HepG2 (cell line): ENCODE data around the gene TRMT1. TPM values are rescaled to one million over a fixed set of nuclear protein-coding genes. Genes with fewer than 3 reads are reported as not detected.

ENCODE experiments used
- ADNP ChIP-seq: sonication (generic); formaldehyde crosslinking; IDR thresholded peaks from 2 replicates; pipeline ENCODE4 v1.4.0; 2020; ENCODE audit warnings: missing genetic modification reagents
- ARHGAP35 ChIP-seq: sonication (generic); formaldehyde crosslinking; IDR thresholded peaks from 2 replicates; pipeline ENCODE4 v1.9.0; 2022; ENCODE audit warnings: mild to moderate bottlenecking, inconsistent platforms, moderate library complexity, missing genetic modification reagents, borderline replicate concordance
- ATF7 ChIP-seq, 2 experiments: fragments of 450-650 bp in 1 of 2; sonication (generic) in 1 of 2; formaldehyde crosslinking in 1 of 2; IDR thresholded peaks; 2 replicates each; pipeline versions ENCODE4 v1.4.0 to v1.6.1; 2016 to 2020; ENCODE audit warnings: antibody characterized with exemption in 1 of 2, mild to moderate bottlenecking in 1 of 2, missing genetic modification reagents in 1 of 2
- CREB3 ChIP-seq: sonication (generic); formaldehyde crosslinking; IDR thresholded peaks from 2 replicates; pipeline ENCODE4 v1.5.0; 2020; ENCODE audit warnings: missing genetic modification reagents
- DNMT3B ChIP-seq: conservative IDR thresholded peaks from 2 replicates; pipeline ENCODE4 v1.6.1; 2016; ENCODE audit warnings: missing biosample characterization, control low read depth
- FOXO1 ChIP-seq: sonication (generic); formaldehyde crosslinking; IDR thresholded peaks from 2 replicates; pipeline ENCODE4 v1.4.0; 2020; ENCODE audit warnings: missing genetic modification reagents
- HDAC2 ChIP-seq: sonication (generic); formaldehyde crosslinking; IDR thresholded peaks from 2 replicates; pipeline ENCODE4 v1.4.0; 2020; ENCODE audit warnings: missing genetic modification reagents
- HOXA9 ChIP-seq: sonication (generic); formaldehyde crosslinking; IDR thresholded peaks from 2 replicates; pipeline ENCODE4 v1.8.1; 2022; ENCODE audit warnings: missing genetic modification reagents, mild to moderate bottlenecking, moderate library complexity, borderline replicate concordance
- MATR3 ChIP-seq: sonication (generic); formaldehyde crosslinking; IDR thresholded peaks from 2 replicates; pipeline ENCODE4 v1.4.0; 2020; ENCODE audit warnings: missing genetic modification reagents
- NCOA1 ChIP-seq: sonication (generic); formaldehyde crosslinking; IDR thresholded peaks from 2 replicates; pipeline ENCODE4 v1.9.0; 2021; ENCODE audit warnings: missing genetic modification reagents
- NCOR1 ChIP-seq: fragments of 200-600 bp; sonication (generic); IDR thresholded peaks from 2 replicates; pipeline ENCODE4 v1.7.0; 2017; ENCODE audit warnings: antibody characterized with exemption, low read length, borderline replicate concordance
- NFYB ChIP-seq: sonication (generic); formaldehyde crosslinking; IDR thresholded peaks from 2 replicates; pipeline ENCODE4 v1.4.0; 2020; ENCODE audit warnings: missing genetic modification reagents
- NR2F6 ChIP-seq, 2 experiments: IDR thresholded peaks; 2 replicates each; pipeline ENCODE4 v1.6.1; 2016; ENCODE audit warnings: antibody characterized with exemption in 1 of 2, mild to moderate bottlenecking in 1 of 2
- PLSCR1 ChIP-seq: sonication (generic); formaldehyde crosslinking; IDR thresholded peaks from 2 replicates; pipeline ENCODE4 v1.5.0; 2020; ENCODE audit warnings: missing genetic modification reagents, mild to moderate bottlenecking, borderline replicate concordance
- SATB2 ChIP-seq: sonication (generic); formaldehyde crosslinking; IDR thresholded peaks from 2 replicates; pipeline ENCODE4 v1.5.0; 2020; ENCODE audit warnings: missing genetic modification reagents
- TCF12 ChIP-seq, 2 experiments: fragments of 450-650 bp in 1 of 2; sonication (generic) in 1 of 2; formaldehyde crosslinking in 1 of 2; IDR thresholded peaks; 2 replicates each; pipeline versions ENCODE4 v1.6.1 to v1.8.0; 2017 to 2022; ENCODE audit warnings: antibody characterized with exemption in 1 of 2, mild to moderate bottlenecking in 1 of 2, missing genetic modification reagents in 1 of 2, moderate library complexity in 1 of 2
- ZBTB4 ChIP-seq: sonication (generic); formaldehyde crosslinking; IDR thresholded peaks from 2 replicates; pipeline ENCODE4 v1.4.0; 2020; ENCODE audit warnings: missing genetic modification reagents, mild to moderate bottlenecking, borderline replicate concordance
- ZNF160 ChIP-seq: sonication (generic); formaldehyde crosslinking; IDR thresholded peaks from 2 replicates; pipeline ENCODE4 v1.8.0; 2022; ENCODE audit warnings: mild to moderate bottlenecking, inconsistent platforms, missing genetic modification reagents
- ZNF280D ChIP-seq: sonication (generic); formaldehyde crosslinking; IDR thresholded peaks from 2 replicates; pipeline ENCODE4 v1.5.1; 2020; ENCODE audit warnings: mild to moderate bottlenecking, missing genetic modification reagents
- ZNF543 ChIP-seq: sonication (generic); formaldehyde crosslinking; IDR thresholded peaks from 2 replicates; pipeline ENCODE4 v1.4.0; 2020; ENCODE audit warnings: mild to moderate bottlenecking, missing genetic modification reagents
- ZNF556 ChIP-seq: sonication (generic); formaldehyde crosslinking; IDR thresholded peaks from 2 replicates; pipeline ENCODE4 v1.4.0; 2020; ENCODE audit warnings: mild to moderate bottlenecking, missing genetic modification reagents, borderline replicate concordance
- polyA plus RNA-seq, 8 experiments: library from polyadenylated mRNA; depleted of rRNA in 3 of 8; stranded (reverse) in 7 of 8; unstranded in 1 of 8; fragments of >200 nt; fragmentation: Illumina TruSeq in 4 of 8; extraction: Trizol in 4 of 8; gene quantifications; 2 replicates each; pipeline versions ENCODE4 v1.2.1 to v1.2.3, GENCODE V29; 2011 to 2016; ENCODE audit warnings: low read depth in 4 of 8, missing spikeins in 1 of 8, mixed read lengths in 1 of 8; ENCODE audit not compliant: insufficient read depth in 1 of 8
- total RNA-seq, 5 experiments: library from RNA; depleted of rRNA; stranded (reverse); fragments of >200 nt; fragmentation: Illumina TruSeq; extraction: Trizol; gene quantifications; 2 replicates each; pipeline ENCODE4 v1.2.3, GENCODE V29; 2016; ENCODE audit warnings: low read depth in 1 of 5

Gene TRMT1
- total and polyA plus RNA-seq, 2 of the 13 experiments (the other 11 are each of a cell fraction or from before 2014, with no cell fraction given) = 35.5 to 44.1 TPM

- no peak for TF ChIP-seq ARHGAP35
- peak; percentile 10; the same call in 1 of the 2 replicates for TF ChIP-seq FOXO1 (CRISPR knock-in tag)
- TF ChIP-seq ZNF160 = no peak
- TF ChIP-seq HOXA9 (CRISPR knock-in tag) = no peak
- no peak for TF ChIP-seq ZNF280D (CRISPR knock-in tag)
- TF ChIP-seq TCF12 (IDR thresholded peaks at IDR 0.05) = no peak
- 0 out of 2 replicates have a peak, but pooled peaks have one; percentile 39 for TF ChIP-seq TCF12 (CRISPR knock-in tag; IDR thresholded peaks at IDR 0.05)
- TF ChIP-seq MATR3 (CRISPR knock-in tag) = no peak
- peak; percentile 85 for TF ChIP-seq NR2F6 (IDR thresholded peaks at IDR 0.05)
- TF ChIP-seq NR2F6 (CRISPR knock-in tag; IDR thresholded peaks at IDR 0.05) = peak; percentile 88; the same call in 1 of the 2 replicates
- TF ChIP-seq DNMT3B (CRISPR knock-in tag) = no peak
- no peak for TF ChIP-seq ADNP (CRISPR knock-in tag)
- no peak; the same call in 1 of the 2 replicates for TF ChIP-seq NFYB (CRISPR knock-in tag)
- TF ChIP-seq SATB2 (CRISPR knock-in tag) = no peak
- TF ChIP-seq CREB3 = no peak
- TF ChIP-seq ATF7 (IDR thresholded peaks at IDR 0.05) = no peak
- peak; percentile 63; the same call in 1 of the 2 replicates for TF ChIP-seq ATF7 (CRISPR knock-in tag; IDR thresholded peaks at IDR 0.05)
- TF ChIP-seq ZNF556 = no peak
- 0 out of 2 replicates have a peak, but pooled peaks have one; percentile 61 for TF ChIP-seq NCOA1 (CRISPR knock-in tag)
- peak; percentile 75; the same call in 1 of the 2 replicates for TF ChIP-seq NCOR1
- no peak for TF ChIP-seq PLSCR1
- peak; percentile 88 for TF ChIP-seq ZNF543
- peak; percentile 69 for TF ChIP-seq HDAC2 (CRISPR knock-in tag)
- no peak for TF ChIP-seq ZBTB4
Observed at GRCh38 chr19:13060233-13060963, 56.1 kb downstream of the TRMT1 start (continued).
